K562 (cell line): Measurements from ENCODE around the gene ACSF3. TPM values are rescaled to one million over a fixed set of nuclear protein-coding genes. Genes with fewer than 3 reads are reported as not detected.

Experiments
- BDP1 ChIP-seq: IDR thresholded peaks from 3 replicates; pipeline ENCODE4 v1.6.1; 2011; ENCODE audit not compliant: insufficient read length, insufficient read depth
- CHAMP1 ChIP-seq: fragments of 450-650 bp; IDR thresholded peaks from 2 replicates; pipeline ENCODE4 v1.6.1; 2016; ENCODE audit warnings: mild to moderate bottlenecking
- DIDO1 ChIP-seq: fragments of 450-650 bp; IDR thresholded peaks from 2 replicates; pipeline ENCODE4 v1.6.1; 2016; ENCODE audit warnings: low read depth, missing biosample characterization, missing genetic modification characterization
- HNRNPLL ChIP-seq: fragments of 200-400 bp; formaldehyde crosslinking; IDR thresholded peaks from 2 replicates; pipeline ENCODE4 v1.6.1; 2017; ENCODE audit warnings: low read length, low read depth, mild to moderate bottlenecking; ENCODE audit not compliant: poor library complexity, severe bottlenecking
- JUND ChIP-seq, 2 experiments: IDR thresholded peaks; 2 replicates in 1 of 2; 3 replicates in 1 of 2; pipeline ENCODE4 v1.6.1; 2011; ENCODE audit warnings: borderline replicate concordance in 2 of 2, low read depth in 2 of 2, low read length in 2 of 2, improper control_type of control experiment in 1 of 2, missing biosample characterization in 1 of 2, missing genetic modification characterization in 1 of 2, missing genetic modification reagents in 1 of 2
- MBD2 ChIP-seq: sonication (generic); IDR thresholded peaks from 2 replicates; pipeline ENCODE4 v1.6.1; 2016; ENCODE audit warnings: low read depth, borderline replicate concordance
- MED1 ChIP-seq: sonication (generic); formaldehyde crosslinking; IDR thresholded peaks from 2 replicates; pipeline ENCODE4 v1.8.1; 2023; ENCODE audit warnings: missing genetic modification reagents, borderline replicate concordance
- MTA2 ChIP-seq: fragments of 450-650 bp; IDR thresholded peaks from 2 replicates; pipeline ENCODE4 v1.6.1; 2016; ENCODE audit warnings: low read depth
- NRF1 ChIP-seq, 2 experiments: fragments of 450-650 bp; IDR thresholded peaks in 1 of 2; conservative IDR thresholded peaks in 1 of 2; 2 replicates each; pipeline ENCODE4 v1.6.1; 2014; ENCODE audit warnings: mild to moderate bottlenecking in 2 of 2
- RREB1 ChIP-seq: fragments of 250-450 bp; sonication (Bioruptor Pico); IDR thresholded peaks from 2 replicates; pipeline ENCODE4 v1.4.0; 2020
- ZNF609 ChIP-seq: sonication (generic); formaldehyde crosslinking; IDR thresholded peaks from 2 replicates; pipeline ENCODE4 v1.8.1; 2023; ENCODE audit warnings: missing genetic modification reagents, mild to moderate bottlenecking, borderline replicate concordance
- polyA plus RNA-seq, 8 experiments: library from polyadenylated mRNA; depleted of rRNA in 4 of 8; stranded (reverse) in 5 of 8; unstranded in 3 of 8; fragments of >200 nt; fragmentation: Nextera tagmentation in 2 of 8; fragmentation: Illumina TruSeq in 1 of 8; extraction: Ambion mirVana in 2 of 8; extraction: Trizol in 1 of 8; gene quantifications; 2 replicates each; pipeline versions ENCODE4 v1.2.1 to v1.2.3, GENCODE V29; 2011 to 2014; ENCODE audit warnings: inconsistent platforms in 1 of 8, missing spikeins in 1 of 8
- total RNA-seq, 7 experiments: library from RNA; depleted of rRNA in 6 of 7; stranded (reverse); fragments of >200 nt in 6 of 7; fragmentation: Illumina TruSeq in 2 of 7; extraction: Trizol in 2 of 7; gene quantifications; 2 replicates each; pipeline versions ENCODE4 v1.2.1 to v1.2.3, GENCODE V29; 2011 to 2021; ENCODE audit warnings: low replicate concordance in 1 of 7

Gene ACSF3
- total and polyA plus RNA-seq, 9 of the 15 experiments (the other 6 are each of a cell fraction or from before 2014, with no cell fraction given), result 0.77 to 32.8 (median 14.7) TPM

DNA sequence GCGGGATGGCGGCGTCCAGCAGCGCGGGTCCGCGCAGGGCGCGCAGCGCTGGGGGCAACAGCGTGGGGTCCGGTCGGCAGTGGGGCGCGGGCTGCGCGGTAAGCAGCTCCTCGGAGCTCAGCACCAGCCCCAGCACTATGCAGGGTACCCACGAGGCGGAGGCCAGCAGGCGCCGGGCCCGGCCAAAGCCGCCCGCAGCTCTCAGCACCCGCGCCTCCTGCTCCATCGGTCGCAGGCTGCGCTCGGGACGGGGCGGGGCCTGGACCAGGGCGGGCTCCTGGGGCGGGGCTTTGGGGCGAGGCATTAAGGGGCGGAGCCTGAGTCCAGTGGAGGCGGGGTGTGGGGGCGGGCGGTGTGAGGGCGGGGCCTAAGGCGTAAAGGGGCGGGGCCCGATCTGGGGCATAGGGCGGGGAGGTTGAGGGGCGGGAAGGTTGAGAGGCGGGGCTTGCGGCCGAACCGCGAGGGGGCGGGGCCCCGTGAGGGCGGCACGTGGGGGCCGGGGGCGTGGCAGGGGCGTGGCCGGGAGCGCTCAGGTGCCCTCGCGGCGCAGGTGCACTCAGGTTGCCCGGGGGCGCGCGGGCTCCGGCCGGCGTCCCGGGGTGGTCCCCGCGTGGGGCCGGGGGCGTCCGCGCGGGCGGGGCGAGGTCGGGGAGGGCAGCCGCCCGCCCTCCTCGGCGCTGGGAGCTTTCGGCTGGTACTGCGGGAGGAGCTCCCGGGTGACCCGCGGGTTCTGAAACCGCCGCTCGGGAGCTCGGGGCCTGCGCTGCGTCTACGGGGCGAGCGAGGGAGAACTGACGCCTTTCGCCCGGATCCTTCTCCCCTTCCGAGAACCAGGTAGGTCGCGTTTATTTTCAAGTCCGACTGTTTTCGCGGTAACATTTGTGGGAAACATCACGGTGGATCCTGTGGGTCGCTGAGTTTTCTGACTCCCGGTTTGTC is 108.1 kb downstream of the ACSF3 start (continued):
- TF ChIP-seq MED1, result no peak
- 0 out of 4 replicates have a peak, but pooled peaks of 1 of the 2 experiments have one; percentile 7 for TF ChIP-seq NRF1 (conservative IDR thresholded peaks at IDR 0.05 in 1 of 2, IDR thresholded peaks at IDR 0.05 in 1 of 2)
- TF ChIP-seq BDP1, result no peak
- TF ChIP-seq HNRNPLL, result peak; percentile 17
- no peak for TF ChIP-seq JUND (IDR thresholded peaks at IDR 0.05; ENCODE audit: borderline replicate concordance, low read depth, low read length)
- TF ChIP-seq JUND (tag; IDR thresholded peaks at IDR 0.05; ENCODE audit: borderline replicate concordance, low read depth, low read length), result no peak
- TF ChIP-seq ZNF609, result no peak
- TF ChIP-seq RREB1 (CRISPR knock-in tag), result no peak
- TF ChIP-seq MBD2, result no peak
- TF ChIP-seq DIDO1 (tag), result no peak
- TF ChIP-seq MTA2, result no peak
- TF ChIP-seq CHAMP1, result no peak
